HepG2 (cell line): Measurements from ENCODE around the gene PCDHB2.
"Not testable (repeated sequence)": the region's sequence is repeated elsewhere in the genome, so short reads cannot be mapped to it uniquely, and the experiment has no call there.

ENCODE experiments used
- CBX2 ChIP-seq, 2 experiments: fragments of 200-600 bp in 1 of 2; sonication (generic); formaldehyde crosslinking in 1 of 2; IDR thresholded peaks; 2 replicates each; pipeline versions ENCODE4 v1.7.0 to v1.8.1; 2018 to 2022; ENCODE audit warnings: low read depth in 2 of 2, low read length in 1 of 2, mild to moderate bottlenecking in 1 of 2, missing genetic modification reagents in 1 of 2
- CEBPB ChIP-seq: IDR thresholded peaks from 2 replicates; pipeline ENCODE4 v1.6.1; 2011; ENCODE audit warnings: low read depth, low read length, improper control_type of control experiment, borderline replicate concordance
- RAD21 ChIP-seq: fragments of 450-650 bp; formaldehyde crosslinking; IDR thresholded peaks from 2 replicates; pipeline ENCODE4 v1.5.0; 2020; ENCODE audit warnings: mild to moderate bottlenecking
- RXRA ChIP-seq: sonication (generic); formaldehyde crosslinking; IDR thresholded peaks from 2 replicates; pipeline ENCODE4 v1.5.1; 2020; ENCODE audit warnings: missing genetic modification reagents
- TF ChIP-seq, protein P1 (sequence below): sonication (generic); formaldehyde crosslinking; IDR thresholded peaks from 2 replicates; pipeline ENCODE4 v1.4.0; 2020; ENCODE audit warnings: missing genetic modification reagents, borderline replicate concordance
- TF ChIP-seq, protein P2 (sequence below): sonication (generic); formaldehyde crosslinking; IDR thresholded peaks from 2 replicates; pipeline ENCODE4 v1.5.0; 2020; ENCODE audit warnings: mild to moderate bottlenecking, missing genetic modification reagents, moderate library complexity

DNA sequence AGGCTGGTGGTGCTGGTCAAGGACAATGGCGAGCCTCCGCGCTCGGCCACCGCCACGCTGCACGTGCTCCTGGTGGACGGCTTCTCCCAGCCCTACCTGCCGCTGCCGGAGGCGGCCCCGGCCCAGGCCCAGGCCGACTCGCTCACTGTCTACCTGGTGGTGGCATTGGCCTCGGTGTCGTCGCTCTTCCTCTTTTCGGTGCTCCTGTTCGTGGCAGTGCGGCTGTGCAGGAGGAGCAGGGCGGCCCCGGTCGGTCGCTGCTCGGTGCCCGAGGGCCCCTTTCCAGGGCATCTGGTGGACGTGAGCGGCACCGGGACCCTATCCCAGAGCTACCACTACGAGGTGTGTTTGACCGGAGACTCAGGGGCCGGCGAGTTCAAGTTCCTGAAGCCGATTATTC, 42.9 kb downstream of the PCDHB2 start:
- not testable (repeated sequence) for TF ChIP-seq RAD21; CBX2 (IDR thresholded peaks at IDR 0.05; ENCODE audit: low read depth, low read length); CBX2 (CRISPR knock-in tag; IDR thresholded peaks at IDR 0.05; ENCODE audit: low read depth); RXRA; CEBPB
- TF ChIP-seq, protein P1, sequence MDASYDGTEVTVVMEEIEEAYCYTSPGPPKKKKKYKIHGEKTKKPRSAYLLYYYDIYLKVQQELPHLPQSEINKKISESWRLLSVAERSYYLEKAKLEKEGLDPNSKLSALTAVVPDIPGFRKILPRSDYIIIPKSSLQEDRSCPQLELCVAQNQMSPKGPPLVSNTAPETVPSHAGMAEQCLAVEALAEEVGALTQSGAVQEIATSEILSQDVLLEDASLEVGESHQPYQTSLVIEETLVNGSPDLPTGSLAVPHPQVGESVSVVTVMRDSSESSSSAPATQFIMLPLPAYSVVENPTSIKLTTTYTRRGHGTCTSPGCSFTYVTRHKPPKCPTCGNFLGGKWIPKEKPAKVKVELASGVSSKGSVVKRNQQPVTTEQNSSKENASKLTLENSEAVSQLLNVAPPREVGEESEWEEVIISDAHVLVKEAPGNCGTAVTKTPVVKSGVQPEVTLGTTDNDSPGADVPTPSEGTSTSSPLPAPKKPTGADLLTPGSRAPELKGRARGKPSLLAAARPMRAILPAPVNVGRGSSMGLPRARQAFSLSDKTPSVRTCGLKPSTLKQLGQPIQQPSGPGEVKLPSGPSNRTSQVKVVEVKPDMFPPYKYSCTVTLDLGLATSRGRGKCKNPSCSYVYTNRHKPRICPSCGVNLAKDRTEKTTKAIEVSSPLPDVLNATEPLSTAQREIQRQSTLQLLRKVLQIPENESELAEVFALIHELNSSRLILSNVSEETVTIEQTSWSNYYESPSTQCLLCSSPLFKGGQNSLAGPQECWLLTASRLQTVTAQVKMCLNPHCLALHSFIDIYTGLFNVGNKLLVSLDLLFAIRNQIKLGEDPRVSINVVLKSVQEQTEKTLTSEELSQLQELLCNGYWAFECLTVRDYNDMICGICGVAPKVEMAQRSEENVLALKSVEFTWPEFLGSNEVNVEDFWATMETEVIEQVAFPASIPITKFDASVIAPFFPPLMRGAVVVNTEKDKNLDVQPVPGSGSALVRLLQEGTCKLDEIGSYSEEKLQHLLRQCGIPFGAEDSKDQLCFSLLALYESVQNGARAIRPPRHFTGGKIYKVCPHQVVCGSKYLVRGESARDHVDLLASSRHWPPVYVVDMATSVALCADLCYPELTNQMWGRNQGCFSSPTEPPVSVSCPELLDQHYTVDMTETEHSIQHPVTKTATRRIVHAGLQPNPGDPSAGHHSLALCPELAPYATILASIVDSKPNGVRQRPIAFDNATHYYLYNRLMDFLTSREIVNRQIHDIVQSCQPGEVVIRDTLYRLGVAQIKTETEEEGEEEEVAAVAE (CRISPR knock-in tag): not testable (repeated sequence)
- TF ChIP-seq, protein P2, sequence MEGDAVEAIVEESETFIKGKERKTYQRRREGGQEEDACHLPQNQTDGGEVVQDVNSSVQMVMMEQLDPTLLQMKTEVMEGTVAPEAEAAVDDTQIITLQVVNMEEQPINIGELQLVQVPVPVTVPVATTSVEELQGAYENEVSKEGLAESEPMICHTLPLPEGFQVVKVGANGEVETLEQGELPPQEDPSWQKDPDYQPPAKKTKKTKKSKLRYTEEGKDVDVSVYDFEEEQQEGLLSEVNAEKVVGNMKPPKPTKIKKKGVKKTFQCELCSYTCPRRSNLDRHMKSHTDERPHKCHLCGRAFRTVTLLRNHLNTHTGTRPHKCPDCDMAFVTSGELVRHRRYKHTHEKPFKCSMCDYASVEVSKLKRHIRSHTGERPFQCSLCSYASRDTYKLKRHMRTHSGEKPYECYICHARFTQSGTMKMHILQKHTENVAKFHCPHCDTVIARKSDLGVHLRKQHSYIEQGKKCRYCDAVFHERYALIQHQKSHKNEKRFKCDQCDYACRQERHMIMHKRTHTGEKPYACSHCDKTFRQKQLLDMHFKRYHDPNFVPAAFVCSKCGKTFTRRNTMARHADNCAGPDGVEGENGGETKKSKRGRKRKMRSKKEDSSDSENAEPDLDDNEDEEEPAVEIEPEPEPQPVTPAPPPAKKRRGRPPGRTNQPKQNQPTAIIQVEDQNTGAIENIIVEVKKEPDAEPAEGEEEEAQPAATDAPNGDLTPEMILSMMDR: not testable (repeated sequence)
